Epithelial cell of esophagus (primary cell): ENCODE data around the gene DLL1.

ENCODE experiments used
- DNase-seq: peaks from one replicate; pipeline ENCODE4 v3.0.0; 2010; ENCODE audit warnings: low read depth
- H3K4me3 ChIP-seq: 2 replicates; pipeline ENCODE4 v1.5.1; 2011; ENCODE audit warnings: mild to moderate bottlenecking, low read length, control low read depth
- CTCF ChIP-seq: IDR thresholded peaks from 2 replicates; pipeline ENCODE4 v1.5.1; 2011; ENCODE audit warnings: low read depth, mild to moderate bottlenecking, low read length, control low read depth, inconsistent platforms; ENCODE audit not compliant: insufficient read depth; ENCODE audit errors: missing control alignments

The DLL1 gene

GRCh38 chr6:170305805-170306323, 15.0 kb upstream of the DLL1 start:
- H3K4me3 ChIP-seq = peak overlapping the region; percentile 93
- DNase-seq = no peak
- TF ChIP-seq CTCF = no peak

- no peak for DNase-seq
- TF ChIP-seq CTCF = no peak
- no peak overlapping the region for H3K4me3 ChIP-seq
Observed at GRCh38 chr6:170301184-170301583, 10.3 kb upstream of the DLL1 start.

- peak; percentile 15 for DNase-seq
- H3K4me3 ChIP-seq = no peak overlapping the region
- TF ChIP-seq CTCF = no peak
Observed at GRCh38 chr6:170298688-170299087, 7.8 kb upstream of the DLL1 start.

GRCh38 chr6:170297576-170298330, 6.9 kb upstream of the DLL1 start:
- H3K4me3 ChIP-seq = no peak overlapping the region
- no peak for DNase-seq
- TF ChIP-seq CTCF = no peak

GRCh38 chr6:170296746-170297575, 6.1 kb upstream of the DLL1 start:
- no peak for TF ChIP-seq CTCF
- no peak overlapping the region for H3K4me3 ChIP-seq
- no peak for DNase-seq

GRCh38 chr6:170296423-170296745, 5.5 kb upstream of the DLL1 start:
- no peak for DNase-seq

More at GRCh38 chr6:170296423-170296745, 5.5 kb upstream of the DLL1 start:
- no peak for TF ChIP-seq CTCF
- peak overlapping the region; percentile 40 for H3K4me3 ChIP-seq
